MM.1S (cell line): ENCODE results near the gene NOL4L.

Source experiments
- CTCF ChIP-seq: fragments of 300-600 bp; sonication (generic); IDR thresholded peaks from 2 replicates; pipeline ENCODE4 v1.5.1; 2016; ENCODE audit warnings: antibody characterized with exemption, low read length, mixed read lengths
- EZH2 ChIP-seq: fragments of 300-600 bp; sonication (generic); optimal IDR thresholded peaks from 2 replicates; pipeline ENCODE3; 2017; ENCODE audit warnings: low read depth, mild to moderate bottlenecking, antibody characterized with exemption, low read length, mixed read lengths
- EZH2phosphoT487 ChIP-seq: fragments of 300-600 bp; sonication (generic); IDR thresholded peaks from 2 replicates; pipeline ENCODE4 v1.6.1; 2018; ENCODE audit warnings: antibody characterized with exemption, low read length

DNA sequence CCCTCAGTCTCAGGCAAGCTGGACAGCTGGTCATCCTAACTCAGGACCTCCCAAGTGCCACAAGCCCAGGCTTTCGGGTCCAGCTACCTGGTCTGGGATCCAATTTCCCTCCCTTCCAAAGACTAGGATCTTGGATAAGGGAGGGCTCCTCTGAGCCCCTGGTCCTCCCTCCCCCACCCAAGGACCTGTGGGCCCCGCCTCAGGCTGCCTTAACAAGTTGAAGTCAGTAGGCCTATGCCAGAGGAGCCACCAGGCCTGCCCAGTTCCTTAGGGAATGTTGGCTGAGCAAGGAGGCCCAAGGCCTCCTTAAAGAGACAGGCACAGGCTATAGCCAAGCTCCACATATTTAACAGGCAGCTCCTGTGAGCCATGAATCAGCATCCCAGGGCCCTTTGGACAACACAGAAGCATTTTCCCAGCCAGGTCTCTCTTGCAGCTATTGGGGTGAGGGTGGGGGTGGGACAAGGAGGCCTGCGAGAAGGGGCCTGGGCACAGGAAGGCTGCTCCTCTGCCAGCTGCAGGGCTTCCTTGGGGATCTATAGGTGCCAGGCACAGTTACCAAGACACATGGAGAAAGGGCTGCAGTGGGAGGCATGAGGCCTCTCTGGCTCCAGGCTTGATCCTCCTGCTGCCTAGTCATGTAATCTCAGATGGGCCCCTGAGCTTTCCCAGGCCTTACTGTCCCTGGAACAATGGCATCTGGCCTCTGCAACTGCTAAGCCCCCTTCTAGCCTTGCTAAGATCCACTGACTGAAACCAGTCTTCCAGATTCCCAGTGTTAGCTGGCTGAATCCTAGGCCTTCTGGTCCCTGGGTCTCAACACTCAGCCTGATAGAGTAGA is 27.4 kb upstream of the NOL4L start:
- no peak for TF ChIP-seq CTCF
- no peak for TF ChIP-seq EZH2
- no peak for TF ChIP-seq EZH2phosphoT487
